HG03039 (cell line): ENCODE data around the gene ATG9B.
"Not testable (repeated sequence)": the region's sequence is repeated elsewhere in the genome, so short reads cannot be mapped to it uniquely, and the experiment has no call there.

ENCODE experiments used
- ATAC-seq: cut with Tn5 transposase; IDR thresholded peaks from one replicate; pipeline ENCODE4 v1.9.1; 2021; ENCODE audit warnings: mild to moderate bottlenecking, moderate library complexity; ENCODE audit not compliant: unreplicated experiment

ATG9B gene

GRCh38 chr7:151039850-151040548, 15.7 kb upstream of the ATG9B start:
- no peak for ATAC-seq

- ATAC-seq, result no peak
Observed at GRCh38 chr7:151038951-151039849, 14.9 kb upstream of the ATG9B start.

GRCh38 chr7:151035902-151036301, 11.6 kb upstream of the ATG9B start:
- no peak for ATAC-seq

- ATAC-seq, result no peak
Observed at GRCh38 chr7:151035026-151035717, 10.9 kb upstream of the ATG9B start.

GRCh38 chr7:151034312-151035025, 10.2 kb upstream of the ATG9B start:
- ATAC-seq, result no peak

- ATAC-seq, result no peak
Observed at GRCh38 chr7:151033864-151034249, 9.6 kb upstream of the ATG9B start.

GRCh38 chr7:151032936-151033863, 8.9 kb upstream of the ATG9B start:
- ATAC-seq, result no peak

GRCh38 chr7:151031011-151031410, 6.7 kb upstream of the ATG9B start:
- ATAC-seq, result no peak

- ATAC-seq, result no peak
Observed at GRCh38 chr7:151028948-151029501, 4.7 kb upstream of the ATG9B start.

GRCh38 chr7:151028131-151028947, 4.0 kb upstream of the ATG9B start, which contains the start of gene ABCB8:
TSS of gene ABCB8 (plus strand) at chr7:151028450. CDS start at chr7:151028516, 66 bp downstream.
- peak; percentile 96 for ATAC-seq

- ATAC-seq, result not testable (repeated sequence)
Observed at GRCh38 chr7:151027728-151028130, 3.4 kb upstream of the ATG9B start.

GRCh38 chr7:151026771-151027727, 2.8 kb upstream of the ATG9B start:
- ATAC-seq, result not testable (repeated sequence)

GRCh38 chr7:151025924-151026671, 1.8 kb upstream of the ATG9B start:
- ATAC-seq, result no peak

GRCh38 chr7:151023232-151023631, 1.1 kb downstream of the ATG9B start:
- no peak for ATAC-seq

- ATAC-seq, result no peak
Observed at GRCh38 chr7:151020231-151020630, 4.1 kb downstream of the ATG9B start.

GRCh38 chr7:151019130-151019447, 5.2 kb downstream of the ATG9B start:
- no peak for ATAC-seq
